Stimulated activated naive B cell treated with anti-CD40 and anti-IgM and Interleukin-4, amounts not matched to agents 10 μg/mL and 1 μg/mL and 100 μg/mL, for 72 hours (primary cell): ENCODE measurements around the gene IRF2BP2.
A peak's percentile ranks its signal among the peaks of the same experiment; 100 is the strongest.

Experiments used
- ATAC-seq, 2 donors: fragments of 150-1000 bp; cut with Tn5 transposase; replicated peaks; 2 replicates each; pipeline ENCODE4 v1.10.0; 2021; ENCODE audit warnings: moderate library complexity in 1 of 2
- DNase-seq: peaks from one replicate; pipeline ENCODE4 v3.0.0; 2021
- H3K27ac Mint-ChIP-seq: one replicate; pipeline ENCODE4 v1.8.0; 2022; ENCODE audit warnings: mild to moderate bottlenecking, mixed read lengths
- H3K27me3 Mint-ChIP-seq, 2 donors: one replicate each; pipeline ENCODE4 v1.8.0; 2022; ENCODE audit warnings: mixed read lengths in 2 of 2
- H3K36me3 Mint-ChIP-seq, 2 donors: one replicate each; pipeline ENCODE4 v1.8.0; 2022; ENCODE audit warnings: mixed read lengths in 2 of 2, mild to moderate bottlenecking in 1 of 2
- H3K4me1 Mint-ChIP-seq, 2 donors: one replicate each; pipeline ENCODE4 v1.8.0; 2022; ENCODE audit warnings: mixed read lengths in 2 of 2, mild to moderate bottlenecking in 1 of 2
- H3K4me3 Mint-ChIP-seq, 2 donors: one replicate each; pipeline ENCODE4 v1.8.0; 2022; ENCODE audit warnings: mild to moderate bottlenecking in 2 of 2, mixed read lengths in 2 of 2, moderate library complexity in 1 of 2
- H3K9me3 Mint-ChIP-seq, 2 donors: one replicate each; pipeline ENCODE4 v1.8.0; 2022; ENCODE audit warnings: mixed read lengths in 2 of 2, mild to moderate bottlenecking in 1 of 2

IRF2BP2 gene

GRCh38 chr1:234610061-234610665 lies at the start of gene IRF2BP2:
TSS of gene IRF2BP2 (minus strand) at chr1:234610178. CDS start at chr1:234609494, 684 bp downstream.
- H3K4me1 Mint-ChIP-seq, result peaks cover 42 to 68% of the 10 kb centered on the region in 2 donors
- H3K27ac Mint-ChIP-seq, result peak within 1 kb of the TSS; percentile 100
- H3K27me3 Mint-ChIP-seq, result no peaks in the 10 kb centered on the region
- peaks cover 24 to 30% of the 10 kb centered on the region in 2 donors for H3K36me3 Mint-ChIP-seq
- DNase-seq, result peak; percentile 81
- H3K4me3 Mint-ChIP-seq, result peak within 1 kb of the TSS; percentile 86 to 88
- ATAC-seq, result peak; percentile 7 to 16
- H3K9me3 Mint-ChIP-seq, result no peaks in the 10 kb centered on the region

GRCh38 chr1:234659538-234659937 lies 49.6 kb upstream of the IRF2BP2 start:
- no peak overlapping the region for H3K4me3 Mint-ChIP-seq
- H3K36me3 Mint-ChIP-seq, result no peaks in the 10 kb centered on the region
- peaks cover 16 to 19% of the 10 kb centered on the region in 2 donors for H3K4me1 Mint-ChIP-seq
- ATAC-seq (no peak), DNase-seq (no peak)
- H3K27me3 Mint-ChIP-seq, result no peaks in the 10 kb centered on the region
- no peaks in the 10 kb centered on the region for H3K9me3 Mint-ChIP-seq
- no peak overlapping the region for H3K27ac Mint-ChIP-seq

GRCh38 chr1:234658138-234658537 lies 48.2 kb upstream of the IRF2BP2 start:
- DNase-seq (no peak), ATAC-seq (no peak)
- Mint-ChIP-seq H3K27me3 (no peaks in the 10 kb centered on the region), H3K36me3 (no peaks in the 10 kb centered on the region), H3K4me1 (peaks cover 18 to 19% of the 10 kb centered on the region in 2 donors), H3K9me3 (no peaks in the 10 kb centered on the region), H3K27ac (no peak overlapping the region), H3K4me3 (no peak overlapping the region)

- Mint-ChIP-seq H3K27me3 (no peaks in the 10 kb centered on the region), H3K4me3 (no peak overlapping the region), H3K4me1 (peaks cover 18 to 19% of the 10 kb centered on the region in 2 donors), H3K36me3 (no peaks in the 10 kb centered on the region), H3K9me3 (no peaks in the 10 kb centered on the region), H3K27ac (peak overlapping the region; percentile 82)
- DNase-seq, result peak; percentile 22
- ATAC-seq, result peak; percentile 97 to 99
These were observed 47.1 kb upstream of the IRF2BP2 start for GRCh38 chr1:234656944-234657654.

- H3K36me3 Mint-ChIP-seq, result no peaks in the 10 kb centered on the region
- ATAC-seq (no peak), DNase-seq (no peak)
- no peak overlapping the region for H3K4me3 Mint-ChIP-seq
- H3K9me3 Mint-ChIP-seq, result no peaks in the 10 kb centered on the region
- peak overlapping the region; percentile 82 for H3K27ac Mint-ChIP-seq
- peaks cover 12 to 15% of the 10 kb centered on the region in 2 donors for H3K4me1 Mint-ChIP-seq
- no peaks in the 10 kb centered on the region for H3K27me3 Mint-ChIP-seq
These were observed 46.3 kb upstream of the IRF2BP2 start for GRCh38 chr1:234656070-234656895.

GRCh38 chr1:234655328-234656069 lies 45.5 kb upstream of the IRF2BP2 start:
- H3K4me1 Mint-ChIP-seq, result peaks cover 12 to 15% of the 10 kb centered on the region in 2 donors
- H3K9me3 Mint-ChIP-seq, result no peaks in the 10 kb centered on the region
- no peak overlapping the region for H3K4me3 Mint-ChIP-seq
- no peak for DNase-seq
- H3K27ac Mint-ChIP-seq, result no peak overlapping the region
- ATAC-seq, result no peak
- no peaks in the 10 kb centered on the region for H3K36me3 Mint-ChIP-seq
- no peaks in the 10 kb centered on the region for H3K27me3 Mint-ChIP-seq

GRCh38 chr1:234654002-234654733 lies 44.2 kb upstream of the IRF2BP2 start:
- ATAC-seq (no peak), DNase-seq (no peak)
- H3K27me3 Mint-ChIP-seq, result no peaks in the 10 kb centered on the region
- no peaks in the 10 kb centered on the region for H3K9me3 Mint-ChIP-seq
- H3K27ac Mint-ChIP-seq, result no peak overlapping the region
- H3K36me3 Mint-ChIP-seq, result no peaks in the 10 kb centered on the region
- no peak overlapping the region for H3K4me3 Mint-ChIP-seq
- H3K4me1 Mint-ChIP-seq, result peaks cover 12 to 15% of the 10 kb centered on the region in 2 donors

GRCh38 chr1:234649432-234650081 lies 39.6 kb upstream of the IRF2BP2 start:
- peaks cover 3 to 5% of the 10 kb centered on the region in 2 donors for H3K9me3 Mint-ChIP-seq
- ATAC-seq (no peak), DNase-seq (no peak)
- peaks cover 0 to 3% of the 10 kb centered on the region in 2 donors for H3K27me3 Mint-ChIP-seq
- H3K4me3 Mint-ChIP-seq, result no peak overlapping the region
- peaks cover 0 to 5% of the 10 kb centered on the region in 2 donors for H3K4me1 Mint-ChIP-seq
- H3K36me3 Mint-ChIP-seq, result no peaks in the 10 kb centered on the region
- H3K27ac Mint-ChIP-seq, result no peak overlapping the region

- ATAC-seq (peak in 1 of 2 donors; percentile 83), DNase-seq (no peak)
- no peak overlapping the region for H3K4me3 Mint-ChIP-seq
- H3K9me3 Mint-ChIP-seq, result peaks cover 3 to 5% of the 10 kb centered on the region in 2 donors
- peaks cover 0 to 3% of the 10 kb centered on the region in 2 donors for H3K4me1 Mint-ChIP-seq
- no peak overlapping the region for H3K27ac Mint-ChIP-seq
- no peaks in the 10 kb centered on the region for H3K36me3 Mint-ChIP-seq
- H3K27me3 Mint-ChIP-seq, result peaks cover 0 to 3% of the 10 kb centered on the region in 2 donors
These were observed 37.8 kb upstream of the IRF2BP2 start for GRCh38 chr1:234647758-234648157.

- Mint-ChIP-seq H3K4me3 (no peak overlapping the region), H3K4me1 (peaks cover 0 to 3% of the 10 kb centered on the region in 2 donors), H3K27me3 (peaks cover 0 to 3% of the 10 kb centered on the region in 2 donors), H3K9me3 (peaks cover 3 to 5% of the 10 kb centered on the region in 2 donors), H3K27ac (no peak overlapping the region), H3K36me3 (no peaks in the 10 kb centered on the region)
- ATAC-seq (no peak), DNase-seq (no peak)
These were observed 37.3 kb upstream of the IRF2BP2 start for GRCh38 chr1:234647245-234647644.

- DNase-seq (no peak), ATAC-seq (no peak)
- Mint-ChIP-seq H3K9me3 (peaks cover 3 to 5% of the 10 kb centered on the region in 2 donors), H3K4me1 (peaks cover 0 to 3% of the 10 kb centered on the region in 2 donors), H3K4me3 (no peak overlapping the region), H3K36me3 (no peaks in the 10 kb centered on the region), H3K27ac (no peak overlapping the region), H3K27me3 (peaks cover 0 to 3% of the 10 kb centered on the region in 2 donors)
These were observed 36.0 kb upstream of the IRF2BP2 start for GRCh38 chr1:234645964-234646363.

GRCh38 chr1:234645474-234645953 lies 35.5 kb upstream of the IRF2BP2 start:
- DNase-seq (no peak), ATAC-seq (no peak)
- Mint-ChIP-seq H3K9me3 (peaks cover 3 to 5% of the 10 kb centered on the region in 2 donors), H3K27ac (no peak overlapping the region), H3K36me3 (no peaks in the 10 kb centered on the region), H3K4me3 (no peak overlapping the region), H3K4me1 (peaks cover 0 to 3% of the 10 kb centered on the region in 2 donors), H3K27me3 (peaks cover 0 to 3% of the 10 kb centered on the region in 2 donors)

- H3K4me1 Mint-ChIP-seq, result peaks cover 0 to 3% of the 10 kb centered on the region in 2 donors
- ATAC-seq, result no peak
These were observed 35.0 kb upstream of the IRF2BP2 start for GRCh38 chr1:234644928-234645327.

More at GRCh38 chr1:234644928-234645327, 35.0 kb upstream of the IRF2BP2 start:
- H3K9me3 Mint-ChIP-seq, result peaks cover 3 to 5% of the 10 kb centered on the region in 2 donors
- peaks cover 0 to 3% of the 10 kb centered on the region in 2 donors for H3K27me3 Mint-ChIP-seq
- no peak for DNase-seq
- H3K36me3 Mint-ChIP-seq, result no peaks in the 10 kb centered on the region
- H3K4me3 Mint-ChIP-seq, result no peak overlapping the region
- H3K27ac Mint-ChIP-seq, result no peak overlapping the region
